Measurements from ENCODE around the gene PRTG. TPM values are rescaled to one million over a fixed set of nuclear protein-coding genes. Genes with fewer than 3 reads are reported as not detected.
A peak's percentile ranks its signal among the peaks of the same experiment; 100 is the strongest.

The PRTG gene
- polyA plus RNA-seq, 1 donor (not counting 4 experiments of a cell fraction or from before 2014, with no cell fraction given): not detected

GRCh38 chr15:55743729-55744655 lies 1.0 kb upstream of the PRTG start:
- H3K27me3 ChIP-seq (ENCODE audit: control insufficient read depth, extremely low read depth, insufficient read depth, low read length): peaks cover 48% of the 10 kb centered on the region
- no peak overlapping the region for H3K4me3 ChIP-seq (ENCODE audit: control insufficient read depth in 2 of 3, extremely low read depth in 1 of 3, insufficient read depth in 2 of 3, low read depth in 1 of 3, low read length in 3 of 3)
- no peak for FAIRE-seq
- H3K36me3 ChIP-seq (ENCODE audit: control insufficient read depth in 2 of 2, extremely low read depth in 1 of 2, insufficient read depth in 2 of 2, low read length in 2 of 2): no peaks in the 10 kb centered on the region
- H3K9ac ChIP-seq (ENCODE audit: control insufficient read depth, extremely low read depth, insufficient read depth, low read length): no peak overlapping the region
- H4K20me1 ChIP-seq (ENCODE audit: control insufficient read depth, extremely low read depth, insufficient read depth, low read length): no peaks in the 10 kb centered on the region
- H2AFZ ChIP-seq (ENCODE audit: control insufficient read depth, low read length): no peak overlapping the region
- no peaks in the 10 kb centered on the region for H3K79me2 ChIP-seq (ENCODE audit: control insufficient read depth, insufficient read depth, low read length)
- DNase-seq (ENCODE audit: low read depth, low spot score): no peak
- no peak overlapping the region for H3K27ac ChIP-seq (ENCODE audit: control insufficient read depth, insufficient read depth, low read length)
- dilution Hi-C loops (cut with MboI; ENCODE audit: extremely low pct_ligation_motif_present, low sequenced_read_pairs): no loop called here
- TF ChIP-seq EZH2 (IDR thresholded peaks at IDR 0.05; ENCODE audit: low read length) (peak; percentile 55), CTCF (optimal IDR thresholded peaks at IDR 0.05 in 1 of 3, IDR thresholded peaks at IDR 0.05 in 1 of 3, conservative IDR thresholded peaks at IDR 0.05 in 1 of 3; ENCODE audit: extremely low read depth in 1 of 3, insufficient read depth in 2 of 3, low read length in 3 of 3) (no peak)
- no peak overlapping the region for H3K4me2 ChIP-seq (ENCODE audit: control insufficient read depth, extremely low read depth, insufficient read depth, low read depth, low read length)
- no peaks in the 10 kb centered on the region for H3K9me1 ChIP-seq (ENCODE audit: control insufficient read depth, extremely low read depth, insufficient read depth, low read length)
- H3K4me1 ChIP-seq (ENCODE audit: control insufficient read depth, extremely low read depth, insufficient read depth, low read length): peaks cover 6% of the 10 kb centered on the region
- no peaks in the 10 kb centered on the region for H3K9me3 ChIP-seq (ENCODE audit: control insufficient read depth, low read depth, low read length)

GRCh38 chr15:55742498-55742926 lies 440 bp downstream of the PRTG start:
- no peak for TF ChIP-seq CTCF (optimal IDR thresholded peaks at IDR 0.05 in 1 of 3, IDR thresholded peaks at IDR 0.05 in 1 of 3, conservative IDR thresholded peaks at IDR 0.05 in 1 of 3; ENCODE audit: extremely low read depth in 1 of 3, insufficient read depth in 2 of 3, low read length in 3 of 3)
- no peak overlapping the region for H3K27ac ChIP-seq (ENCODE audit: control insufficient read depth, insufficient read depth, low read length)
- no peaks in the 10 kb centered on the region for H4K20me1 ChIP-seq (ENCODE audit: control insufficient read depth, extremely low read depth, insufficient read depth, low read length)
- peak overlapping the region; percentile 37 for H2AFZ ChIP-seq (ENCODE audit: control insufficient read depth, low read length)
- peak overlapping the region; percentile 85 for H3K4me2 ChIP-seq (ENCODE audit: control insufficient read depth, extremely low read depth, insufficient read depth, low read depth, low read length)
- H3K36me3 ChIP-seq (ENCODE audit: control insufficient read depth in 2 of 2, extremely low read depth in 1 of 2, insufficient read depth in 2 of 2, low read length in 2 of 2): no peaks in the 10 kb centered on the region
- peak overlapping the region; percentile 35 to 67 (median 66) for H3K4me3 ChIP-seq (ENCODE audit: control insufficient read depth in 2 of 3, extremely low read depth in 1 of 3, insufficient read depth in 2 of 3, low read depth in 1 of 3, low read length in 3 of 3)
- H3K27me3 ChIP-seq (ENCODE audit: control insufficient read depth, extremely low read depth, insufficient read depth, low read length): peaks cover 48% of the 10 kb centered on the region
- DNase-seq (ENCODE audit: low read depth, low spot score) (no peak), FAIRE-seq (no peak)
- H3K9ac ChIP-seq (ENCODE audit: control insufficient read depth, extremely low read depth, insufficient read depth, low read length): no peak overlapping the region
- no peaks in the 10 kb centered on the region for H3K9me1 ChIP-seq (ENCODE audit: control insufficient read depth, extremely low read depth, insufficient read depth, low read length)
- peaks cover 6% of the 10 kb centered on the region for H3K4me1 ChIP-seq (ENCODE audit: control insufficient read depth, extremely low read depth, insufficient read depth, low read length)
- dilution Hi-C loops (cut with MboI; ENCODE audit: extremely low pct_ligation_motif_present, low sequenced_read_pairs): no loop called here
- no peaks in the 10 kb centered on the region for H3K9me3 ChIP-seq (ENCODE audit: control insufficient read depth, low read depth, low read length)
- no peaks in the 10 kb centered on the region for H3K79me2 ChIP-seq (ENCODE audit: control insufficient read depth, insufficient read depth, low read length)
